GM12878 (cell line): ENCODE results near the gene ALCAM. TPM values are rescaled to one million over a fixed set of nuclear protein-coding genes. Genes with fewer than 3 reads are reported as not detected.

ENCODE experiments used
- ATAC-seq: fragments of 200-7000 bp; cut with Tn5 transposase; 3 replicates; pipeline ENCODE4 v1.9.1; 2020; ENCODE audit warnings: mild to moderate bottlenecking, moderate library complexity
- BruUV-seq: library from RNA; stranded (reverse); fragments of 400-500 nt; replicated peaks from 2 replicates; lab custom pipeline; 2021; lab: Mats Ljungman, UMichigan
- CTCF ChIA-PET: fragments of 300-600 bp; sonication (Branson Sonifier 250); formaldehyde crosslinking; extraction: SDS; loops from one replicate; lab custom pipeline; 2021; ENCODE audit warnings: inconsistent platforms; lab: Yijun Ruan, JAX
- POLR2A ChIA-PET: fragments of 350-600 bp; formaldehyde crosslinking; extraction: SDS; loops from one replicate; lab custom pipeline; 2021; ENCODE audit warnings: inconsistent platforms; lab: Charles Lee
- RAD21 ChIA-PET: fragments of 300-600 bp; sonication (Branson Sonifier 250); formaldehyde crosslinking; loops from one replicate; lab custom pipeline; 2023; ENCODE audit warnings: antibody characterized with exemption; ENCODE audit not compliant: unreplicated experiment; lab: Charles Lee
- SMC1A ChIA-PET: fragments of 300-600 bp; sonication (Branson Sonifier 250); formaldehyde crosslinking; loops from one replicate; lab custom pipeline; 2023; ENCODE audit not compliant: unreplicated experiment, uncharacterized antibody; lab: Charles Lee
- DNase-seq: peaks from one replicate; pipeline ENCODE4 v3.0.0-alpha.2; 2011; ENCODE audit warnings: low read depth, low spot score
- FAIRE-seq: peaks from 3 replicates; lab custom pipeline; 2011; peaks lifted over from hg19 to GRCh38; lab: Jason Lieb, UNC
- H2AFZ ChIP-seq: 2 replicates; pipeline ENCODE4 v1.6.0; 2011; ENCODE audit warnings: low read depth, low read length, control low read depth; ENCODE audit not compliant: control insufficient read depth
- H3K27ac ChIP-seq: 2 replicates; pipeline ENCODE4 v1.5.1; 2011; ENCODE audit warnings: control low read depth; ENCODE audit not compliant: control insufficient read depth, insufficient read depth
- H3K27me3 ChIP-seq, 2 experiments: replicated peaks in 1 of 2; 2 replicates each; pipeline versions ENCODE4 v1.6.0 to v1.6.1; 2011; ENCODE audit warnings: low read length in 1 of 2; ENCODE audit not compliant: control insufficient read depth in 2 of 2, insufficient read depth in 2 of 2
- H3K36me3 ChIP-seq, 2 experiments: 2 replicates each; pipeline ENCODE4 v1.5.1; 2011; ENCODE audit warnings: low read length in 1 of 2; ENCODE audit not compliant: control insufficient read depth in 2 of 2, insufficient read depth in 2 of 2
- H3K4me1 ChIP-seq: 2 replicates; pipeline ENCODE4 v1.6.1; 2011; ENCODE audit warnings: mild to moderate bottlenecking, low read length, moderate library complexity, mixed read lengths; ENCODE audit not compliant: control insufficient read depth, insufficient read depth
- H3K4me2 ChIP-seq: 2 replicates; pipeline ENCODE4 v1.6.0; 2011; ENCODE audit warnings: control low read depth; ENCODE audit not compliant: control insufficient read depth, insufficient read depth
- H3K4me3 ChIP-seq: fragments of 200-600 bp; sonication (generic); 2 replicates; pipeline ENCODE4 v1.5.1; 2016
- H3K79me2 ChIP-seq: 2 replicates; pipeline ENCODE4 v1.6.0; 2011; ENCODE audit warnings: low read length; ENCODE audit not compliant: control insufficient read depth, insufficient read depth
- H3K9ac ChIP-seq: 2 replicates; pipeline ENCODE4 v1.8.0; 2011; ENCODE audit warnings: low read length, control low read depth, mixed read lengths; ENCODE audit not compliant: control insufficient read depth, insufficient read depth
- H3K9me3 ChIP-seq: replicated peaks from 3 replicates; pipeline ENCODE4 v1.5.1; 2011; ENCODE audit warnings: mild to moderate bottlenecking, low read length; ENCODE audit not compliant: control insufficient read depth, insufficient read depth
- H4K20me1 ChIP-seq: 2 replicates; pipeline ENCODE4 v1.6.0; 2011; ENCODE audit not compliant: control insufficient read depth, insufficient read depth
- ATF2 ChIP-seq: IDR thresholded peaks from 2 replicates; pipeline ENCODE4 v1.6.1; 2012; ENCODE audit warnings: low read length, inconsistent platforms
- BACH1 ChIP-seq: fragments of 450-650 bp; IDR thresholded peaks from 2 replicates; pipeline ENCODE4 v1.6.1; 2017; ENCODE audit warnings: mild to moderate bottlenecking, borderline replicate concordance
- BRCA1 ChIP-seq: IDR thresholded peaks from 2 replicates; pipeline ENCODE4 v1.6.1; 2011; ENCODE audit warnings: low read depth, low read length, improper control_type of control experiment
- CHD2 ChIP-seq: IDR thresholded peaks from 2 replicates; pipeline ENCODE4 v1.6.1; 2011; ENCODE audit warnings: low read depth, low read length, improper control_type of control experiment, borderline replicate concordance
- GATAD2B ChIP-seq: fragments of 450-650 bp; conservative IDR thresholded peaks from 2 replicates; pipeline ENCODE4 v1.6.1; 2017; ENCODE audit warnings: low read depth, mild to moderate bottlenecking, moderate library complexity
- HDGF ChIP-seq: fragments of 450-650 bp; IDR thresholded peaks from 2 replicates; pipeline ENCODE4 v1.6.1; 2016; ENCODE audit warnings: antibody characterized with exemption
- PAX5 ChIP-seq: IDR thresholded peaks from 2 replicates; pipeline ENCODE4 v1.6.1; 2011; ENCODE audit warnings: low read depth, low read length, borderline replicate concordance
- RB1 ChIP-seq: fragments of 450-650 bp; formaldehyde crosslinking; IDR thresholded peaks from 2 replicates; pipeline ENCODE4 v1.6.1; 2017; ENCODE audit warnings: mild to moderate bottlenecking, borderline replicate concordance
- REST ChIP-seq: IDR thresholded peaks from 2 replicates; pipeline ENCODE4 v1.6.1; 2012; ENCODE audit warnings: mild to moderate bottlenecking, low read depth, low read length
- STAT1 ChIP-seq: fragments of 450-650 bp; conservative IDR thresholded peaks from 2 replicates; pipeline ENCODE4 v1.6.1; 2014; ENCODE audit warnings: antibody characterized with exemption, mild to moderate bottlenecking
- ZNF592 ChIP-seq: fragments of 450-650 bp; IDR thresholded peaks from 2 replicates; pipeline ENCODE4 v1.6.1; 2017; ENCODE audit warnings: mild to moderate bottlenecking, moderate library complexity
- WGBS: methylation state at CpG from one replicate; pipeline ENCODE4 v1.1.6; 2016; ENCODE audit warnings: low lambda C conversion rate; ENCODE audit not compliant: insufficient replicate concordance, insufficient coverage; ENCODE audit errors: missing lambda C conversion rate; 5-methylcytosine and 5-hydroxymethylcytosine counted together
- in situ Hi-C: fragments of 300-500 bp; cut with MboI; formaldehyde crosslinking; loops from 9 replicates; pipeline ENCODE4 v1.14.3; 2018; ENCODE audit warnings: mixed read lengths
- intact Hi-C: fragments of 100-400 bp; cut with micrococcal nuclease; formaldehyde crosslinking; loops from one replicate; pipeline ENCODE4 v1.14.2; 2022; ENCODE audit not compliant: unreplicated experiment
- polyA plus RNA-seq, 11 experiments: library from polyadenylated mRNA; depleted of rRNA in 4 of 11; unstranded in 6 of 11; stranded (reverse) in 5 of 11; fragments of >200 nt; fragmentation: Nextera tagmentation in 4 of 11; fragmentation: Illumina TruSeq in 1 of 11; extraction: Ambion mirVana in 4 of 11; extraction: Trizol in 1 of 11; gene quantifications; 1 replicate in 1 of 11; 2 replicates in 10 of 11; pipeline versions ENCODE4 v1.2.1 to v1.2.3, GENCODE V29; 2011 to 2016; ENCODE audit warnings: inconsistent platforms in 2 of 11, missing spikeins in 2 of 11, low read depth in 1 of 11
- total RNA-seq, 4 experiments: library from RNA; depleted of rRNA in 3 of 4; stranded (reverse); fragments of >200 nt in 3 of 4; fragmentation: Illumina TruSeq in 1 of 4; extraction: Trizol in 1 of 4; gene quantifications; 2 replicates each; pipeline versions ENCODE4 v1.2.1 to v1.2.3, GENCODE V29; 2013 to 2021

Gene ALCAM
- total and polyA plus RNA-seq, 10 of the 15 experiments (the other 5 are each of a cell fraction or from before 2014, with no cell fraction given) = 12.2 to 54.2 (median 32.6) TPM

- RAD21 ChIA-PET = no interaction called here
- POLR2A ChIA-PET = no interaction called here
- Histone ChIP-seq H3K36me3 (no peaks in the 10 kb centered on the region), H3K4me1 (peaks cover 3% of the 10 kb centered on the region; the same call in 1 of the 2 replicates), H2AFZ (no peak overlapping the region), H4K20me1 (no peaks in the 10 kb centered on the region), H3K79me2 (no peaks in the 10 kb centered on the region)
- no TSS peak for BruUV-seq
- CTCF ChIA-PET = interaction anchor here (1.4 kb wide), 1 partner anchor 9 kb away, joined by 4 read pairs; the partner anchor contains the start of gene ALCAM
- TF ChIP-seq PAX5 (no peak), CHD2 (no peak), ZNF592 (no peak), BRCA1 (no peak), GATAD2B (no peak), ATF2 (no peak), REST (no peak), BACH1 (no peak), STAT1 (no peak), HDGF (no peak), RB1 (no peak)
- TF ChIP-seq, all 136 proteins: peak for 0
- Histone ChIP-seq H3K4me3 (no peak overlapping the region), H3K27ac (no peak overlapping the region), H3K9ac (no peak overlapping the region), H3K27me3 (no peaks in the 10 kb centered on the region), H3K9me3 (no peaks in the 10 kb centered on the region), H3K4me2 (no peak overlapping the region)
- in situ Hi-C loops (no loop called here), intact Hi-C loops (no loop called here)
- no peak for DNase-seq
- SMC1A ChIA-PET = interaction anchor here (0.9 kb wide), 1 partner anchor 8 kb away, joined by 3 read pairs; no protein-coding TSS in a partner anchor
- FAIRE-seq = no peak
- 94% methylated on average over 1 of the region's 1 CpG for WGBS
- ATAC-seq = no peak
Observed at GRCh38 chr3:105356988-105357387, 9.7 kb upstream of the ALCAM start.
